ENCODE results near the gene CDC123.

DNA sequence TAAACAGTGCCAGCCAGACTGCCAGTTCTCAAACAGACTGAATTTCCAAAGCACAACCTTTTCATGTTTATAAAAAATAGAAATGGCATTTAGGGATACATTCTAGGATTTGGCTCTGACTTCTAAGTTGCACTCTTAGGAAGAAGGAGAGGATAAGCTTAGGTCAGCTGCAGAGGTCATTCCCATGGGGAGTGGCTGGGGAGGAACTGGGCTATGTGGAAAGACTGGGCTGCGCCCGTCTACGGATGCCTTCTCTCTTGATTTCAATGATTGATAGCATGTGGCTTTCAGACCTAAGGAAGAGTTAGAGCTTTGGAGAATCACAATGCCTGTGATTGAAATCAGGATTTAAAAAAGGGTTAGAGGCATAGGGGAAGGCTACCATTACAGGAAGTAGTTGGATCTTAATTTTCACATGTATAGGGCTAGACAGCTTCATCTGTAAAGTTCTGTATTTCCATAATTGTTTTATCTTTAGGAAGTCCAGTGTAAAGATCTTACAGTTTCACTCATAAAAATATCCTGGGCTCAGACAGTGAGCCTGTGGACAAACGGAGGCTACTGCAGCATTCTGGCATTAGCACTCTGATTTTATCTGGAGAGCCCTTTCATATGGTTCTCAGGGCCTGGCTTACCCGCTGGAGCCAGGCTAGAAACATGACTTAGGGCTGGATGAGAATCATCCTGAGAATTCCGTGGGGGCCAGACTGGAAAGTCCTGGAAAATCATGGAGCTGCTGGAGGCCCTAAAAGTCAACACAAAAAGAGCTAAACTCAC is 29.8 kb upstream of the CDC123 start:
- TF ChIP-seq EZH2 (IDR thresholded peaks at IDR 0.05; ENCODE audit: borderline replicate concordance, low read length) = no peak
- TF ChIP-seq, protein P1, sequence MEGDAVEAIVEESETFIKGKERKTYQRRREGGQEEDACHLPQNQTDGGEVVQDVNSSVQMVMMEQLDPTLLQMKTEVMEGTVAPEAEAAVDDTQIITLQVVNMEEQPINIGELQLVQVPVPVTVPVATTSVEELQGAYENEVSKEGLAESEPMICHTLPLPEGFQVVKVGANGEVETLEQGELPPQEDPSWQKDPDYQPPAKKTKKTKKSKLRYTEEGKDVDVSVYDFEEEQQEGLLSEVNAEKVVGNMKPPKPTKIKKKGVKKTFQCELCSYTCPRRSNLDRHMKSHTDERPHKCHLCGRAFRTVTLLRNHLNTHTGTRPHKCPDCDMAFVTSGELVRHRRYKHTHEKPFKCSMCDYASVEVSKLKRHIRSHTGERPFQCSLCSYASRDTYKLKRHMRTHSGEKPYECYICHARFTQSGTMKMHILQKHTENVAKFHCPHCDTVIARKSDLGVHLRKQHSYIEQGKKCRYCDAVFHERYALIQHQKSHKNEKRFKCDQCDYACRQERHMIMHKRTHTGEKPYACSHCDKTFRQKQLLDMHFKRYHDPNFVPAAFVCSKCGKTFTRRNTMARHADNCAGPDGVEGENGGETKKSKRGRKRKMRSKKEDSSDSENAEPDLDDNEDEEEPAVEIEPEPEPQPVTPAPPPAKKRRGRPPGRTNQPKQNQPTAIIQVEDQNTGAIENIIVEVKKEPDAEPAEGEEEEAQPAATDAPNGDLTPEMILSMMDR (conservative IDR thresholded peaks at IDR 0.05 in 1 of 2, IDR thresholded peaks at IDR 0.05 in 1 of 2; ENCODE audit: extremely low read depth in 1 of 2, insufficient read depth in 1 of 2, low read depth in 1 of 2, low read length in 2 of 2) = no peak
